Measurements from ENCODE around the gene CALHM1.

DNA sequence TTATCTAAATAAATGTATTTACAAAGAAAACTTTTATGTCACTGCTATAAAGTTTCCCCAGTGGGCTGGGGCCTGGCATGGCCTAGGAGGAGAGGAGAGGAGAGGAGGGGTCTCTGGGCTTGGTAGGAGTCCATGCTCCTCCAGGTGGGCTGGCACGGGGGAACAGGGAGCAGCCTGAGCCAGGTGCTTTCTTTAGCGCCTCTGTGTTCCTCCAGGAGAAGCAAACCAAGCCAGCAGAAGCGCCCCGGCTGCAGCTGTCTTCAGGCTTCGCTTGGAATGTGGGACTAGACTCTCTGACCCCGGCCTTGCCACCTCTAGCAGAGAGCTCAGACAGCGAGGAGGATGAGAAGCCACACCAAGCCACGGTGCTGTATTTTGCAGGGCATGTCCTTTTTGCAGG, 17.1 kb downstream of the CALHM1 start:
- TF ChIP-seq, protein P1, sequence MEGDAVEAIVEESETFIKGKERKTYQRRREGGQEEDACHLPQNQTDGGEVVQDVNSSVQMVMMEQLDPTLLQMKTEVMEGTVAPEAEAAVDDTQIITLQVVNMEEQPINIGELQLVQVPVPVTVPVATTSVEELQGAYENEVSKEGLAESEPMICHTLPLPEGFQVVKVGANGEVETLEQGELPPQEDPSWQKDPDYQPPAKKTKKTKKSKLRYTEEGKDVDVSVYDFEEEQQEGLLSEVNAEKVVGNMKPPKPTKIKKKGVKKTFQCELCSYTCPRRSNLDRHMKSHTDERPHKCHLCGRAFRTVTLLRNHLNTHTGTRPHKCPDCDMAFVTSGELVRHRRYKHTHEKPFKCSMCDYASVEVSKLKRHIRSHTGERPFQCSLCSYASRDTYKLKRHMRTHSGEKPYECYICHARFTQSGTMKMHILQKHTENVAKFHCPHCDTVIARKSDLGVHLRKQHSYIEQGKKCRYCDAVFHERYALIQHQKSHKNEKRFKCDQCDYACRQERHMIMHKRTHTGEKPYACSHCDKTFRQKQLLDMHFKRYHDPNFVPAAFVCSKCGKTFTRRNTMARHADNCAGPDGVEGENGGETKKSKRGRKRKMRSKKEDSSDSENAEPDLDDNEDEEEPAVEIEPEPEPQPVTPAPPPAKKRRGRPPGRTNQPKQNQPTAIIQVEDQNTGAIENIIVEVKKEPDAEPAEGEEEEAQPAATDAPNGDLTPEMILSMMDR (IDR thresholded peaks at IDR 0.05 in 8 of 11, conservative IDR thresholded peaks at IDR 0.05 in 3 of 11) = no peak
- TF ChIP-seq POLR2AphosphoS5 (IDR thresholded peaks at IDR 0.05) = no peak

Measured in spleen (tissue), 7 donors.